Inflammatory macrophage treated with lipopolysaccharide for 1 hour (primary cell): ENCODE measurements around the gene SHANK3.
A peak's percentile ranks its signal among the peaks of the same experiment; 100 is the strongest.
"Not testable (repeated sequence)": the region's sequence is repeated elsewhere in the genome, so short reads cannot be mapped to it uniquely, and the experiment has no call there.

ENCODE experiments used
- DNase-seq, 2 donors: peaks; one replicate each; pipeline ENCODE4 v3.0.0-alpha.2; 2020 to 2022

The SHANK3 gene

GRCh38 chr22:50672471-50673230, at the start of gene SHANK3:
TSS of gene SHANK3 (plus strand) at chr22:50672823.
- no peak for DNase-seq

- DNase-seq = no peak
Measured at GRCh38 chr22:50624347-50625130, 48.1 kb upstream of the SHANK3 start.

- DNase-seq = no peak
Measured at GRCh38 chr22:50625131-50625567, 47.5 kb upstream of the SHANK3 start.

GRCh38 chr22:50625568-50626313, 46.9 kb upstream of the SHANK3 start:
- DNase-seq = no peak

DNA sequence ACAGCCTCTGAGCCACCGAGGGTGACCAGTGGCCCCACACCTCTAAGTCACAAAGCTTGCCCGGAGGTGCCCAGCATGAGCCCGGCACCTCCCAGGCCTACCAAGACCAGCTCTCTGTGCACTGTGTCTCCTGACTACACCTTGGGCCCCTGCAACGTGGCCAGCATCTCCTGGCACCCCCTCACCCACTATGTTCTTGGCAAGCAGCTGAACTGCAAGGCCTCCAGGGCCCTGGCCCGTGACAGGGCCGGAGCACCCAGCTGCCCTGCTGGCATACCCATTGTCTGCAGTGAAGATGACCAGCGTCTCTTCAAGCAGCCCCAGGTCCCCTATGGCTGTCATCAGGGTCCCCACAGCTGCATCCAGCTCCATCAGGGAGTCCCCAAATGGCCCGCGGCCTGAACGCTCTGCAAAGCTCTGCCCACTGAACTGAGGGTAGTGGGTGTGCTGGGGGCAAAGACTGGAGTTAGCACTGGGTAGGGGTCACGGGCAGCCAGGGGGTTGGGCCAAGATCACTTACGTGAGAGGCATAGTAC, 46.2 kb upstream of the SHANK3 start:
- DNase-seq = no peak

DNA sequence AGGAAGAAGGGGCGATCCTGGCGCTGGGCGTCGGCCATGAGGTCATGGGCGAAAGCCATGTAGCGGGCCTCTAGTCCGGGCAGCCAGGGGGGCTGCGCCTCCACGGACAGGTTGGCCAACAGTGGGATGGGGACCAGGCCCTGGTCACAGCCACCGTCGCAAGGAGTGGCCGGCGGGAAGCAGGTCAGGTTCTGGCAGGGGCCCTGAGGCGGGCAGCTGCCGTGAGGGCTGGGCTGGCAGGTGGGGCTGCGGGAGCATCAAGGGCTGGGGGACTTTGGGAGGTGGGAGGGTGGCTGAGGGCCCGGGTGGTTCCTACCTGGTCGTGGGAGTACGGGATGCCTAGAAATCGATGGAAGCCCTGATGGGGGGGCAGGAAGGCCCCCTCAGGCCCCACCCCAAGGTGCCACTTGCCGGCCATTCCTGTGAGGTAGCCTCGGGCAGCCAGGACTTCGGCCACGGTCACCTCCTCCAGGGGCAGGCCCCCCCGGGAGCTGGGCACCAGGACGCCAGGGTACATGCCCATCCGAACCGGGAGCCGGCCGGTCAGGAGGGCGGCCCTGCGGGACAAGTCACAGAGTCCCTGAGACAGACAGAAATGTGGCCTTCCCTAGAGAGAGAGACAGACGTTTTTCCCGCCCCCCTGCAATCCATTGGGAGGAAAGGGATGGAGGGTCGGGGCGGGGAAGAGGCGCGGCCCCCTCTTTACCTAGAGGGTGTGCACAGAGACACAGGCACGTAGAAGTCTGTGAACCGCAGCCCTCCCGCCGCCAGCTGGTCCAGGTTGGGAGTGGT, 45.6 kb upstream of the SHANK3 start:
- no peak for DNase-seq

GRCh38 chr22:50627642-50628542, 44.7 kb upstream of the SHANK3 start, which contains the start of gene ARSA:
TSS of gene ARSA (minus strand) at chr22:50628152. CDS start at chr22:50627779, 373 bp downstream.
- peak; percentile 70 to 78 for DNase-seq

DNA sequence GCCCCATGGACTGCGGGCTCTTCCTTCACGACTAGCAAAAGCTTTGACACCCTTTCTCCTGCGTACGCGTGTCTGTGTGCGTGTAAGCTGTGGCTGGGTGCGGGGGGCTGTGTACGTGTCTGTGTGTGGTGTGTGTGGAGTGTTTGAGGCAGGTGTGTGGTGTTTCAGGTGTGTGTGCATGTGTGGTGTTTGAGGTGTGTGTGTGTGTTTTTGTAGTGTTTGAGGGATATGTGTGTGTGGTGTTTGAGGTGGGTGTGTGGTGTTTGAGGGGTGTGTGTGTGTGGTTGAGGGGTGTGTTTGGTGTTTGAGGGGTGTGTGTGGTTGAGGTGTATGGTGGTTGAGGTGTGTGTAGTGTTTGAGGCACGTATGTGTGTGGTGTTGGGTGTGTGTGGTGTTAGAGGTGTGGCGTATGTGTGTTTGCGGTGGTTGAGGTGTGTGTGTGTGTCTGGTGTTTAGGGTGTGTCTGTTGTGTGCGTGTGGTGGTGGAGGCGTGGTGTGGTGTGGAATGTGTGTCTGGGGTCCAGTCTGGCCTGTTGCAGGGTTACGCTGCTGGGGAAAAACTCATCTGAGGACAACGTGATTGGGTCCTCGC, 44.0 kb upstream of the SHANK3 start:
- no peak for DNase-seq

- DNase-seq = no peak
Measured at GRCh38 chr22:50630376-50630775, 42.2 kb upstream of the SHANK3 start.

DNA sequence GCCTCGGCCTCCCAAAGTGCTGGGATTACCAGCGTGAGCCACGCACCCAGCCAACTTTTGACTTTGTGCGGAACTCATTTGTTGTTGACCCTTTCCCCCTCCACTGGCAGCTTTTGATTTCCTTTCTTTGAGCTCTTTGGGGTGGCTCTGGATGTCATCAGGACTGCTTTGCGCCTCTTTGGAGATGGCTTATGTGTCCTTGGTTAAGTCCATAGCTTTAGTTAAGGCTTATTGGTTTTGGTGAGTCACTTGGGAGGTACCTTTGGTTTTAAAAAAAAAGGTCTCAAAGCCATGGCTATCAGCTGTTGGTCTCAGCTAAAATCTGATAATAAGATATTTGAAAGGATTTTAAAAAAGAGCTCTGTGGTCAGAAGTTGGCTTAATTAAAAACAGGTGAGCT, 39.5 kb upstream of the SHANK3 start:
- DNase-seq = no peak

DNA sequence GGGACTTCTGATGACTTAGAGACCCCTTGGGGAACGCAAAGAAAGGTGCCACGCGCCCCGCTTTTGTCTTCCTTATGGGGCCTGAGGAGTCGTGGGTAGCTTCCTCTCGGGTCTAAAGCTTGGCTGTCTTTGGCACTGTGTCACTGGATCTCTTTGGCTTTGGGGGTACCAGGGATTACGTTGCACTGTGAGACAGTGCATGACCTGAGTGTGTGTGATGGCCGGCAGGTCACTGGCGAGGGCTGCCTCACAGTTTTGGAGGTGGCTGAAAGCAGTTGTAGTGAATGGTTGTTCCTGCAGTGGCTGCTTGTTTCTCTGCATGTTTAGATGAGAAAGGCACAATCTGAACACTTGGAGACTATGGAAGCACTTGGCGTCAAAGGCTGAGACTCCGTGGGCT, 38.9 kb upstream of the SHANK3 start:
- DNase-seq = no peak

DNA sequence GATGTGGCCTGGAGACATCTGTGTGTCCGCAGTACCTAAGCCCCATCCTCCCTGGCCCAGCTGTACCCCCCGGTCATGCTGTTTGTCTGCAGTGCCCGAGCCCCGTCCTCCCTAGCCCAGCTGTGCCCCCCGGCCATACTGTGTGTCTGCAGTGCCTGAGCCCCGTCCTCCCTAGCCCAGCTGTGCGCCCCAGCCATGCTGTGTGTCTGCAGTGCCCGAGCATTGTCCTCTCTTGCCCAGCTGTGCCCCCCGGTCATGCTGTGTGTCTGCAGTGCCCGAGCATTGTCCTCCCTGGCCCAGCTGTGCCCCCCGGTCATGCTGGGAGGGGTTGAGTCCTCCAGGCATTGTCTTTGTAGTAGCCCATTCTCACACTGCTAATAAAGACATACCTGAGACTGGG, 37.0 kb upstream of the SHANK3 start:
- no peak for DNase-seq

GRCh38 chr22:50640296-50640695, 32.3 kb upstream of the SHANK3 start:
- DNase-seq = not testable (repeated sequence)

GRCh38 chr22:50640857-50641647, 31.6 kb upstream of the SHANK3 start:
- DNase-seq = no peak

DNA sequence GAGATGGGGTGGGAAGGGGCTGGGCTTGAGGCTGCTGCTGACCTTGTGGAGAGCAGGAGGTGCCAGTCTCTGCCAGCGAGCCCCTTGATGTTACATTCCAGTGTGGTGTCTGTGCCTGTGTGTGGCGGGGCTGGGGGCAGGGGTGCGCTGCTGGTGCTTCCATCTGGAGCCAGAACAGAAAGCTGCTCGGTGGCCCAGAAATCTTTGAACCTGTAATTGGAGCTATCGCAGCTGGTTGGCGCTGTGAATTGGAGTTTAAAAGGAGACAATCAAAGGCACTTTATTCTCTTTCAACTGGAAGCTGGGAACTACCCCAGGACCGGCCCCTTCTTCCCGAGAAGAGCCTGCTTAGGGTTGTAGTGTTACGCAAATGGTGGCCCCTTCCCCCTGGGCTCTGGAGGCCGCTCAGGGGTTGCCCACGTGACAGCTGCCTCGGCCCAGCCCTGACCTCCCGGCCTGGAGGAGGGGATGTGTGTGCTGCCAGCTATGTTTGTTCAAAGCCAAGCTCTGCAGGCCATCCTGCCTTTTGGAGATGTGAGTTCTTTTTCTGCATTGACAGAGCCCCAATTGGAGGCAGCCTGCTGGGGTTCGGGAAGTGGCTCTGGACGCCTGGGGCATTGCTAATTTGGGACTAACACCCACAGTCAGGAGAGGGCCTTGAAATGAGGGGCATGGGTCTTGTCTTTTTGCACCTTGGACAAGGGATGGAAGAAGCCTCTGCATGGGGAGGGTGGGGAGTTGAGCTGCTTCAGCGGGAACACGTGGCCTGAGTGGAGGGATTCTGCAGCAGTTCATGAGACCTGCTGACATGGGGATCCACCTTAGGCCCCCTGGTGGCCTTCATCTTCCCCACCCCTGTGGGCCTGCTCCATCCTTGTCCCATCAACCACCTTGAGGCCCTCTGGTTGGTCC, 30.7 kb upstream of the SHANK3 start:
- DNase-seq = peak in 1 of 2 donors; percentile 5

DNA sequence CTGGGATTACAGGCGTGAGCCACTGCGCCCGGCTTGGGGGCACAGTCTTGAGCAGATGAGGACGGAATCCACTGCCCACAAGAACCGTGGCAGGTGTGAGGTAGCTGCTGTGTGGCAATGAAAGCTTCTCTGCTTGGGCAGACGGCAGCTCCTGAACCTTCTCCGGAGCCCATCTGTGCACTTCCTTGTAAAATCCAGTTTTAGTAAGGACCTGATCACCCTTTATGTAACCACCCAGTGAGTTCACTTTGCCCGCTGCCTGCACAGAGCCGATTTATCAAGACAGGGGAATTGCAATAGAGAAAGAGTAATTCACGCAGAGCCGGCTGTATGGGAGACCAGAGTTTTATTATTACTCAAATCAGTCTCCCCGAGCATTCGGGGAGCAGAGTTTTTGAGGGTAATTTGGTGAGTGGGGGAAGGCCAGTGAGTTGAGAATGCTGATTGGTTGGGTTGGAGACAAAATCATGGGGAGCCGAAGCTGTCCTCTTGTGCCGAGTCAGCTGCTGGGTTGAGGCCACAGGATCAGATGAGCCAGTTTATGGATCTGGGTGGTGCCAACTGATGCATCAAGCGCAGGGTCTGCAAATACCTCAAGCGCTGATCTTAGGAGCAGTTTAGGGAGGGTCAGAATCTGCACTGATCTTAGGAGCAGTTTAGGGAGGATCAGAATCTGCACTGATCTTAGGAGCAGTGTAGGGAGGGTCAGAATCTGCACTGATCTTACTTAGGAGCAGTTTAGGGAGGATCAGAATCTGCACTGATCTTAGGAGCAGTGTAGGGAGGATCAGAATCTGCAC, 29.4 kb upstream of the SHANK3 start:
- DNase-seq = not testable (repeated sequence)

- DNase-seq = not testable (repeated sequence)
Measured at GRCh38 chr22:50643821-50644101, 28.9 kb upstream of the SHANK3 start.

- no peak for DNase-seq
Measured at GRCh38 chr22:50653256-50653655, 19.4 kb upstream of the SHANK3 start.
